Measurements from ENCODE around the gene ADSL. TPM values are rescaled to one million over a fixed set of nuclear protein-coding genes. Genes with fewer than 3 reads are reported as not detected.

The ADSL gene
- total and polyA plus RNA-seq, 2 of the 4 experiments (the other 2 are of a cell fraction), result 93.6 to 229 TPM

DNA sequence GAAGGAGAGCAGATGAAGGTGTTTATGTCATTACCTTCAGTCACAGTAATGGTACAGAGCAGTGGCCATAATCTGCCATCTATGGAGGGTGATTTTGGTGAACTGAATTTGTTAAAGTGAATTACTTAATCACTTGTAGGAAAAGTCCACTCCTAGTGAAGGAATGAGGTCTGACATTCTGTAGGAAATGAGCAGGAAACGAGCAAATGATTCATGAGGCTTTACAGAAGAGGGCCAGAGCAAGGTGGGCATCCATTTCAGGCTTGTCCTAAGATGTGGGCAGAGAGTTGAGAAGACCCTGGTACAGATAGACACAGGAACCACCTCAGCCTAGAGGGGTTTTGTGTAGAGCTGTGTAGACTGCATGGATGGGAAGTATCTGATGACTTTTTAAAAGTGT is 18.1 kb downstream of the ADSL start:
- peaks cover 16% of the 10 kb centered on the region in 2 experiments for H3K79me1 ChIP-seq (ENCODE audit: low read depth in 1 of 2, low read length in 2 of 2)
- H3K27me3 ChIP-seq (ENCODE audit: control insufficient read depth, insufficient read depth, low read length), result no peaks in the 10 kb centered on the region
- H2BK20ac ChIP-seq (ENCODE audit: low read depth, low read length), result no peak overlapping the region
- no peak overlapping the region for H3K9ac ChIP-seq (ENCODE audit: low read depth, low read length)
- DNase-seq (no peak), ATAC-seq (ENCODE audit: low read depth) (no peak)
- no peak overlapping the region for H2AFZ ChIP-seq (replicated peaks; ENCODE audit: low read length, poor library complexity)
- WGBS, 2 experiments (ENCODE audit: extremely low coverage in 2 of 2, insufficient read length in 1 of 2), result 100% methylated on average over 1 of the region's 1 CpG; no CpG with 5 or more reads in 1 of the 2 experiments
- no peak overlapping the region for H4K5ac ChIP-seq (ENCODE audit: low read depth, low read length)
- TF ChIP-seq, protein P1, sequence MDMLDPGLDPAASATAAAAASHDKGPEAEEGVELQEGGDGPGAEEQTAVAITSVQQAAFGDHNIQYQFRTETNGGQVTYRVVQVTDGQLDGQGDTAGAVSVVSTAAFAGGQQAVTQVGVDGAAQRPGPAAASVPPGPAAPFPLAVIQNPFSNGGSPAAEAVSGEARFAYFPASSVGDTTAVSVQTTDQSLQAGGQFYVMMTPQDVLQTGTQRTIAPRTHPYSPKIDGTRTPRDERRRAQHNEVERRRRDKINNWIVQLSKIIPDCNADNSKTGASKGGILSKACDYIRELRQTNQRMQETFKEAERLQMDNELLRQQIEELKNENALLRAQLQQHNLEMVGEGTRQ (IDR thresholded peaks at IDR 0.05; ENCODE audit: low read depth, low read length), result no peak
- TF ChIP-seq RCOR1 (IDR thresholded peaks at IDR 0.05; ENCODE audit: insufficient replicate concordance, low read length), result no peak
- TF ChIP-seq MAZ (IDR thresholded peaks at IDR 0.05; ENCODE audit: borderline replicate concordance, low read depth, low read length), result no peak
- TF ChIP-seq, protein P2, sequence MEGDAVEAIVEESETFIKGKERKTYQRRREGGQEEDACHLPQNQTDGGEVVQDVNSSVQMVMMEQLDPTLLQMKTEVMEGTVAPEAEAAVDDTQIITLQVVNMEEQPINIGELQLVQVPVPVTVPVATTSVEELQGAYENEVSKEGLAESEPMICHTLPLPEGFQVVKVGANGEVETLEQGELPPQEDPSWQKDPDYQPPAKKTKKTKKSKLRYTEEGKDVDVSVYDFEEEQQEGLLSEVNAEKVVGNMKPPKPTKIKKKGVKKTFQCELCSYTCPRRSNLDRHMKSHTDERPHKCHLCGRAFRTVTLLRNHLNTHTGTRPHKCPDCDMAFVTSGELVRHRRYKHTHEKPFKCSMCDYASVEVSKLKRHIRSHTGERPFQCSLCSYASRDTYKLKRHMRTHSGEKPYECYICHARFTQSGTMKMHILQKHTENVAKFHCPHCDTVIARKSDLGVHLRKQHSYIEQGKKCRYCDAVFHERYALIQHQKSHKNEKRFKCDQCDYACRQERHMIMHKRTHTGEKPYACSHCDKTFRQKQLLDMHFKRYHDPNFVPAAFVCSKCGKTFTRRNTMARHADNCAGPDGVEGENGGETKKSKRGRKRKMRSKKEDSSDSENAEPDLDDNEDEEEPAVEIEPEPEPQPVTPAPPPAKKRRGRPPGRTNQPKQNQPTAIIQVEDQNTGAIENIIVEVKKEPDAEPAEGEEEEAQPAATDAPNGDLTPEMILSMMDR (conservative IDR thresholded peaks at IDR 0.05; ENCODE audit: low read depth, low read length), result no peak
- TF ChIP-seq FOS (IDR thresholded peaks at IDR 0.05; ENCODE audit: low read depth, low read length), result no peak
- TF ChIP-seq, protein P3, sequence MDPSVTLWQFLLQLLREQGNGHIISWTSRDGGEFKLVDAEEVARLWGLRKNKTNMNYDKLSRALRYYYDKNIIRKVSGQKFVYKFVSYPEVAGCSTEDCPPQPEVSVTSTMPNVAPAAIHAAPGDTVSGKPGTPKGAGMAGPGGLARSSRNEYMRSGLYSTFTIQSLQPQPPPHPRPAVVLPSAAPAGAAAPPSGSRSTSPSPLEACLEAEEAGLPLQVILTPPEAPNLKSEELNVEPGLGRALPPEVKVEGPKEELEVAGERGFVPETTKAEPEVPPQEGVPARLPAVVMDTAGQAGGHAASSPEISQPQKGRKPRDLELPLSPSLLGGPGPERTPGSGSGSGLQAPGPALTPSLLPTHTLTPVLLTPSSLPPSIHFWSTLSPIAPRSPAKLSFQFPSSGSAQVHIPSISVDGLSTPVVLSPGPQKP (IDR thresholded peaks at IDR 0.05; ENCODE audit: borderline replicate concordance, low read depth, low read length), result no peak
- TF ChIP-seq CEBPB (IDR thresholded peaks at IDR 0.05; ENCODE audit: low read depth, low read length), result no peak
- TF ChIP-seq MAFK (IDR thresholded peaks at IDR 0.05; ENCODE audit: low read depth, low read length), result no peak
- no peak for TF ChIP-seq NFE2L2 (IDR thresholded peaks at IDR 0.05; ENCODE audit: low read depth, low read length)
- no peak for TF ChIP-seq SMC3 (IDR thresholded peaks at IDR 0.05; ENCODE audit: low read depth, low read length)
- no peak for TF ChIP-seq RAD21 (IDR thresholded peaks at IDR 0.05; ENCODE audit: low read length)
- TF ChIP-seq MXI1 (IDR thresholded peaks at IDR 0.05; ENCODE audit: borderline replicate concordance, low read depth, low read length), result no peak
- TF ChIP-seq POLR2A (IDR thresholded peaks at IDR 0.05; ENCODE audit: low read depth, low read length), result no peak
- TF ChIP-seq RFX5 (IDR thresholded peaks at IDR 0.05; ENCODE audit: low read depth, low read length), result no peak
- no peak for TF ChIP-seq CHD1 (IDR thresholded peaks at IDR 0.05; ENCODE audit: low read depth, low read length)
- no peak for TF ChIP-seq BHLHE40 (IDR thresholded peaks at IDR 0.05; ENCODE audit: low read depth, low read length)
- no peak overlapping the region for H2BK120ac ChIP-seq (ENCODE audit: low read depth, low read length)
- no peak overlapping the region for H2BK15ac ChIP-seq (ENCODE audit: low read depth, low read length)
- H3K27ac ChIP-seq (ENCODE audit: insufficient read depth, low read length), result no peak overlapping the region
- no peak overlapping the region for H3K4me2 ChIP-seq (ENCODE audit: low read depth, low read length)
- H3K9me3 ChIP-seq (ENCODE audit: control insufficient read depth, insufficient read depth, low read length), result no peaks in the 10 kb centered on the region
- H4K20me1 ChIP-seq (ENCODE audit: insufficient read depth, low read length), result no peaks in the 10 kb centered on the region; the same call in 1 of the 2 replicates
- no TSS peak for BruUV-seq (replicated peaks)
- H3K18ac ChIP-seq (ENCODE audit: low read depth, low read length), result no peak overlapping the region
- in situ Hi-C loops (cut with MboI; ENCODE audit: low sequenced_read_pairs) (no loop called here), intact Hi-C loops (cut with micrococcal nuclease) (no loop called here), dilution Hi-C loops (cut with HindIII; ENCODE audit: low sequenced_read_pairs, unreplicated experiment) (no loop called here)
- H3K23ac ChIP-seq (ENCODE audit: low read depth, low read length), result no peak overlapping the region
- ChIA-PET CTCF (no interaction called here), POLR2A (ENCODE audit: unreplicated experiment) (no interaction called here)
- H4K8ac ChIP-seq (ENCODE audit: low read depth in 2 of 2, low read length in 2 of 2), result no peak overlapping the region
- H2BK5ac ChIP-seq (ENCODE audit: low read depth, low read length, poor library complexity, severe bottlenecking), result no peak overlapping the region
- H2AK9ac ChIP-seq (replicated peaks; ENCODE audit: low read depth, low read length, poor library complexity), result peak overlapping the region; percentile 33
- no peak overlapping the region for H3K56ac ChIP-seq (ENCODE audit: extremely low read depth, insufficient read depth, low read length)
- no peak overlapping the region for H3K14ac ChIP-seq (replicated peaks; ENCODE audit: low read depth, low read length)
- H3K4me1 ChIP-seq (ENCODE audit: control insufficient read depth, insufficient read depth, low read length), result peaks cover 4% of the 10 kb centered on the region
- no peak overlapping the region for H4K91ac ChIP-seq (ENCODE audit: insufficient read depth, low read depth, low read length)
- H3K9me1 ChIP-seq (ENCODE audit: insufficient read depth, low read length), result peaks cover 12% of the 10 kb centered on the region
- no peak overlapping the region for H3K4ac ChIP-seq (ENCODE audit: low read depth, low read length)
- H3K4me3 ChIP-seq (ENCODE audit: insufficient read depth, low read depth, low read length), result no peak overlapping the region
- peaks cover 58% of the 10 kb centered on the region for H3K36me3 ChIP-seq (ENCODE audit: control insufficient read depth, insufficient read depth, low read length)
- no peak overlapping the region for H2AK5ac ChIP-seq (ENCODE audit: low read depth, low read length)
